HG03521 (cell line): ENCODE data around the gene HSF5.
"Not testable (repeated sequence)": the region's sequence is repeated elsewhere in the genome, so short reads cannot be mapped to it uniquely, and the experiment has no call there.

Source experiments
- ATAC-seq: cut with Tn5 transposase; IDR thresholded peaks from one replicate; pipeline ENCODE4 v1.9.1; 2021; ENCODE audit warnings: mild to moderate bottlenecking, moderate library complexity; ENCODE audit not compliant: unreplicated experiment

The HSF5 gene

DNA sequence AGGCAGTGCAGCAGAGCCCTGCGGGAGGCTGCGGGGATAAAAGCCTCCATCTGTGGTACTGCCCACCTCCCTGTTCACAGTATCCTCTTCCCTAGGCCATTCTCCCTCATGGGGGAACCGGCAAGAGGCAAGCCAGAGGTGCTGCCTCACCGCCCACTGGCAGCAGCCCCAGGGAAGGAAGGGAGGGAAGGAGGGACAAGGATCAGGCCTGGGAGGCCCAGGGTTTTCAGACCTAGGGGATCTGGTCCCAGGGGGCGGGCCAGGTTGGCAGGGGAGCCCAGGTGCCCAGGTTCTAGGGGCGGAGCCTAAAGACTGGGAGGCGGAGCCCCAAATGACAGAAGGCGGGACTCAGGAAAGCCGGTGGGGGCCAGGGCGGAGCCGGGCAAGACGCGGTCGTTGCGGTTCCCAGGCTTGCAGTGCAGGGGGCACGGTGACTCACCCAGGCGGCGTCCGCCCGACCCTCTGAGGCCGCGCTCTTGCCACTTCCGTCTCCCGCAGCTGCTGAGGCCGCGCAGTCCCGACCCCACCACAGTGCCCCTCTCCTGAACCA, 29.2 kb upstream of the HSF5 start:
- ATAC-seq = no peak

DNA sequence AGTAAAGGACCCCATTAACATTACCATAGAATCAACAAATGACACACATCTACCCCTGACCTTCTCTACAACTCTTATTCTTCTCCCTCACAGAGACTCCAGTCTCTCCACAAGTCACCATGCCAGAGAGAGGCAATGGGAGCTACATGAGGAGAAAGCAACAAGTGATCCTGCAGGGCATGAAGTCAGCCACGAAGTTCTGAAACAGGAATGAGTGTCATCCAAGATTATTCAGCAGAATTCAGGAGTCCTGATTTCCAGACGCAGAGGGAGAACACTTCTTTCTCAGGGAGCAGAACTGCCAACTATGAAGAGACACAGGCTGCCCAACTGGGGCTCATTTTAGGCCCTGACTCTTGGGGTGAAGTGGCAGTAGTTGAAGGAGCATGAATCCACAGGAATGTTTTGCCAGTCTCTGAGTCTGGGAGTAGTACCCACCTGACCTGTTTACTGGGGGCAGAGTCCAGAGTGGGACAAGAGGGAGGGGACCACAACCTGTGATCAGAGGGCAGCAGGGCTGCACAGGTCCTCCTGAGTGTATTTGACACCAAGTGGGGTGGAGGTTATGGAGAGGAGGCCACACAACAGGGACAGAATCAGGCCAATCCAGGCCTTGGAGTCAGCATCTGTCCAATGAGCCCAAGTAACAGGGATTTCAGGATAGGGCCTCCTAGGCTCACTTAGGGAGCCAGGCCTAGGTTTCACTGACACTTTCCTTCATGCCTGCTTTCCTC, 28.6 kb upstream of the HSF5 start:
- no peak for ATAC-seq

DNA sequence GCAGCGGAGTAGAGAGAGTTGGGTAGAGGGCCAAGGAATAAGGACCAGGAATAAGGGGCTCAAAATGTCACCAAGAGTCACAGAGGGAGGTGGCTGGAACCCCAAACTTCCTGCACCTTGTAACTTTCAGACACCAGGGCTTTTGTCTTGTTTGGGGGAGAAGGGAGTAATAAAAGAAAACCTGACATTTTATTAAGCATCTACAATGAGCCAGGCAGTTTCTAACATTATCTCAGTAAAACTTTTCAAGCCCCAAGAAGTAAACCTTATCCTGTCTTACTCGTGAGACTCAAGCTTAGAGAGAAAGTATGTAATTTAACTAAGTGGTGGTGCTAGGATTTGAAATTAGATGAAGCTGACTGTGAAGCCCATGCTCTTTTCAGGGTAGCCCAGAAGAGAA, 27.1 kb upstream of the HSF5 start:
- ATAC-seq = no peak

DNA sequence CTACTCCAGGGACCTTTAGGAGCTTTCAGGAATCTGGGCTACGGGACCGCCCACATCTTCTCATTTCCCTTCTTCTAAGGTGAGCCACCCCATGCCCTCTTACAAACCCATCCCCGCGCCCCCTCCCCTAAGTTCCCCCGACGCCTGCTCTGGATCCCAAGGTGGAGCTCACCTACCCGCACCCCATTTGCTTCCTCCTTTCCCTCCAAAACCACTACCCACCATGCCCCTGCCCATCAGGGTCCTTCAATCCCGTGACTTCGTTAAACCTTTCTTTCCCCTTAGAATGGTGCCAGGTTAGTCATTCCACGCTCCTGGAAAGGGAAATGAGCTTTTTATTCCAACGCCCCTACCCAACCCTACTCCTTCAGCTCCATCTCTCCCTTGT, 26.6 kb upstream of the HSF5 start:
- ATAC-seq = no peak

DNA sequence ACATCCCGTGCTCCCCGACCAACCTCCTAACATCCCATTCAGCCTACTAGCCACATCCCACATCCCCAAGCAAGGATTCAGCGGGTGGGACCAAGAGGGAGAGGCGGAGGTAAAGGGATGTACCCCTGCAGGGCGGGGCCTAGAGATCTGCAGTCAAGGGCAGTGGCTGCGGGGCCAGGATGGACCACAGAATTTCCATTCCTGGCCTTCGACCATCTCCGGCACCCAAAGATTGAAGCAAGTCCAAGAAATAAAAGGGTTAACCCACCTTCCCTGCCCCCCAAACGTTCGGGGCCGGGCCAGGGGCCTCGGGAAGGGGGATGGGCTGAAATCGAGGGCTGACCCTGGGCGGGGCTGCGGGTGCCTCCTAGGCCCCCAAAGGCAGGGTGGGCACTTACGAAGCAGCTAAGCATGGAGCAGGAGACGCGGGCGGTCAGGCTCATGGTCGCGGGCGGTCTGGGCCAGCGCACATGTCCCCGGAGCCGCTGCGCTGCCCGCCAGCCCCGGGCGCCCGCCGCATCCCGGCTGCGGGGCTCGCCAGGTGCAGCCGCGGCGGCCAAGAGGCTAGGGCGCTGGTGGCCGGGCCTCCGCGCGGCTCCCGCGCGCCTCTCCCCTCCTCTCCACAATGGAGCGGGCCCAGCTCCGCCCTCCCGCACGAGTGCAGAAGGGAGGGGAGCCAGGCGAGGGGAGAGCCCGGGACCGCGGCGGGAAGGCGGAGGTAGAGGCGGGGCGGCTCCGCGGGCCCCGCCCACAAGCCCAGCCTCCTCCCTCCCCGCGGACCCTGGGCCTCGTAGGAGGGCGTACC, 26.0 kb upstream of the HSF5 start, which contains the start of gene MTMR4:
TSS of gene MTMR4 (minus strand) at position 674 of the 805 bp plus-strand sequence. CDS start at position 443, 231 bp downstream.
- ATAC-seq = no peak

DNA sequence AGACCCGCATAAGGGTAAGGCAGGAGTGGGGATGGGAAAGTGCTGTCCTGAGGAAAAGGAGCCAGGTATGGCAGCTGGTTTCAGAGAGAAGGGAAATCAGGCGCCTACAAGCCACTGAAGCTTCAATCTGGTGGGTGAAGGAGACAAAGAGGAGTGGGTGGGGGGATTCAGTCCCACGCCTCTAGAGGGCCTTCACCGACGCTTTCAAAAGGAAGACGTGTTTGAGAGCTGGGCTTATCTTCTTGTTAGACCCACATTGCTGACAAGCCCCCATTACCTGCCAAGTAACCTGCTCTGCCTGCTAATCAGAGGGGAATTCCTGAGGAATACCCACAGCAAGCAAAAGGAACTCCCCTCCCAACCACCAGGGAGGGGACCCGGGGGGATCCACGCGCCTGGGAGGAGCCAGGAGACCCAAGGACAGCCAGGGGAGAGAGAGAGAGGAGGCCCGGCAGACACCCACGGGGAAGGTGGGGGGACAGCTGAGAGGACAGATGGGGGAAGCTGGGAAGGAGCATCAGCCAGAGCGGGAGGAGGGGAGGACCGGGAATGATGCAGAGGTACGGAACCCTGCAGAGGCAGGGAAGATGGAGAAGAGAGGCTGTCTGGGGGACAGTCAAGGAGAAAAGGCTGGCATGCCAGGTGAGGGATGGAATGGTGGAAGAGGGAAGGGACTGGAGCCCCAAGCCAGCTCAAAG, 25.2 kb upstream of the HSF5 start:
- ATAC-seq = no peak

DNA sequence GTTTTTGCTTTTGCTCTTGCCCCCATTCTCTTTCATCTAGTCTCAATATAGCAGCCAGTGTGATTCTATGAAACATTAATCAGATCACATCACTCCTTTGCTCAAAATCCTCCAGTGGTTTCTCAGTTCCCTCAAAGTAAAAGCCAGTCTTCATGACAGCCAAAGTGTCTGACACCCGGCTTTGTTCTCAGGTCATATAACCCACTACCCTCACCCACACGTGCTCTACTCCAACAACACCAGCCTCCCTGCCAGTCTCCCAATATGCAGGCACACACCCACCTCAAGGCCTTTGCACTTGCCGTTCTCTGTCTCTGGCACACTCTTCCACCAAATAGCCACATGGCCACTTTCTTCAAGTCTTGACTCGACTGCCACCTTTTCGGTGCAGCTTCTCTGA, 21.9 kb upstream of the HSF5 start:
- ATAC-seq = no peak

DNA sequence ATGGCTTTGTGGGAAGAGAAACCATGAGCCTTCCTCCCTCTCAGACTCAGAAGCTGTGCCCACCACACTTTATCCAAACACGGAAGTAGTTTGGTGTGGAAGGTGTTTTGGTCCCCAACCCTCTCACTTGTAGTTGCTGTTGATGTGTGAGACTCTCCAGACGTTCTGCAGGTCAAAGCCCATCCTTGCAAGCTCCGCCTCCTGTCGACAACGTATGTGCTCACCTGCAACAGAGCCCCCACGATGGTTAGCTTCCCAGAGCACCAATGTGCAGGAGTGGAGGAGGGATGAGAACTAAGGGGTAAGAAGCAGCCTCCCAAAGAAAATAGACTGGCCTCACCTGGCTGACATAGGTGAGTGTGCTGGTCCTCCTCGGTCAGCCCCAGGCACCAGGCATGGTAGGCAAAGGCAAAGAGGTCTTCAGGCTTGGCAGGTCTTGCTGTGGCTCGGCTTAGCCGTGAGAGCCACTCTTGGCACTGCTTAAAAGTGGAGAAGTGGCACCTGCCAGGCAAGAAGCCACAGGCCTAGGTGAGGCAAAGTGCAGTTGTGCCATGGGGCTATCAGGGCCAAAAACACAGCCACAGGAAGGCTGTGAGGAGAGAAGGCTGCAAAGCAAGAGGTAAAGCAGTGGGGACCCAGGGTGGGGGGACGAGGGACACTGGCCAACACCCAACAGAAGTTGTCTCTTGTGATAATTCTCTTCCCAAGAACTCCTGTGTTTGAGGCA, 20.3 kb upstream of the HSF5 start:
- no peak for ATAC-seq

DNA sequence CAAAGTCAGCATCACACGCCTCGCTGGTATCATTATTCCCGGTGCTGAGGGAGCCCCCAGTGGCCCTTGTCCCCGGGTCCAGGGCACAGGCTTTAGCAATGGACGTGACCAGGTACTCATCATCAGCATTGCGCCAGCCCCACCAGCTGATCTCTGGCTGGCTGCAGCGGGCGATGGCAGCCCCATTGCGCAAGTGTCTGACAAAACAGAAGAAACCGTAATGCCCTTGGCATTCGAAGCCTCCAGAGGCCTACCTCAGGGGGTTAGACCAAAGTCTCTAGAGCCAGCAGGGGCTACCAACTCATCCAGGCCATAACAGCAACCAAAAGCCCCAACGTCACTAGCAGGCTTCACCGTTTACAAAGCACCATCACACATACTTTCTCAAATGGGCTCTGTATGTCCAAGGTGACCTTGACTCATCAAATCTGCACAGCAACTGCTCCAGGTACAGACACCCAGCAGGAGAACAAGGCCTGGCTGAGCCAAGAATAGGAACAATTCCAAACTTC, 19.0 kb upstream of the HSF5 start:
- no peak for ATAC-seq

DNA sequence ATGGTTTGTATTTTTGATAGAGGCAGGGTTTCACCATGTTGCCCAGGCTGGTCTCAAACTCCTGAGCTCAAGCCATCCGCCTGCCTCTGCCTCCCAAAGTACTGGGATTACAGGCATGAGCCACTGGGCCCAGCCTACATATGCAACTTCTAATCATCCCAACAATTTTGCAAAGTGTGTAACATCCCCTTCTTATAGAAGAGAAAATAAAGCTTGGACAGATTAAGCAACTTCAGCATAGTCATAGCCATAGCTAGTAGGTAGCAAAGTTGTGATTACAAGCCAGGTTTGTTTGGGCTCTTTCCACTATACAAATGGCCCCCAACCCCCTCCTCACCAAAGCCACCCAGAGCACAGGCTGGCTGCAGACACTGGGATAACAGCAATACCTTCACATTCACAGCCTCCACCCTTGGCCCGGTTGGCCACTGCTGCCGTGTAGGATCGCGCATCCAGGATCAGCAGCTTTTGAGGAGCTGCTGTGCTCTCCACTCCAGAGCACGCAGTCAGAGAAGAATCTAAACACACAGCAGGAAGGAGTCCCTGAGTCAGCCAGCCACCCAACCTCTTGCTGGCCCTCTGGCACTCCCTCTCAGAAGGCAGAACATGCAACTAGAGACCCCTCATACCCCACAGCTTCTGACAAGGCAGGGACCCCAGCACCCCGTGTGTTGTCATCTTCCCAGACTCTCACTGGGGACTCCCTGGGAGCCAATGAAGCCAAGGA, 18.3 kb upstream of the HSF5 start:
- ATAC-seq = no peak

DNA sequence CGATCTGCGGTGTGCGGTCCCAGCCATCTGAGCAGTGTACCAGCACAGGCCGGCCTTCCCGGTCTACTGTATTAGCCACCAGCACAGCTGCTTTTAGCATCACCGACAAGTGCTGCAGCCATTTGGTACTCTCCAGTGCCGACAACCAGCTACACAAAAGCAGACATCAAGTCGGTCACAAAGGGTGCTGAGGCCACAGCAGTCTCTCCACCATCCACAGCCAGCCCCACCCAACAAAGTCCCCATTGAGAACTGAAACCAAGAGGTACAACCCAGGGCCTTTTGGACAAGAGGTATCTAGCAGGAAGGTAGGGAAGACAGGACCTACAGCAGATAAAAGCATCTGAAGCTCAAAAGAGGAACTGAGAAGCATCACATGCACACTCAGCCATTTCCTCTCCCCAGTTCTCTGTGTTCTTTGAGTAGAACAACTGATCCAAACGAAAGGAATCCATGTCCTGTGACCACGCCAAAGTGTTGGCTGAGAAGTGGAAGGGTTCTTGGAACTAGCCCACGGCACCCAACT, 16.7 kb upstream of the HSF5 start:
- peak; percentile 86 for ATAC-seq

DNA sequence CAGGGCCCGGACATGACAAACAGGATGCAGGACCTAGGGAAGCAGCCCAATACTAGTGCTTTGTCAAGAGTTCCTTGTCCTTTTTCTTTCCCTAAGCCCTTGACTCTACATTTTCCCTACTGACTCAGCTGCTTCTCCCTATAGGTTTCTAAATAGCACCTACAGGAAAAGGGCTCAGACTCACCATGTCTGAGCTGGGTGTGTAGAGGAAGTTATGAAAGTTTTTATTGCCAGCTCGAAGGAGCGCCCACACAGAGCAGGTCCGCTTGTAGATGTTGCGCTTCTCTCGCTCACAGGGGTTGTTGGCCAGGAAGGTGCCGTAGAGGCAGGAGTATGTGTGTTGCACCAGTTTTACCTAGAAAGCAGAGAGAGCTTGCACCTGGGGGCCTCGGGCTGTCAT, 15.7 kb upstream of the HSF5 start:
- ATAC-seq = no peak

DNA sequence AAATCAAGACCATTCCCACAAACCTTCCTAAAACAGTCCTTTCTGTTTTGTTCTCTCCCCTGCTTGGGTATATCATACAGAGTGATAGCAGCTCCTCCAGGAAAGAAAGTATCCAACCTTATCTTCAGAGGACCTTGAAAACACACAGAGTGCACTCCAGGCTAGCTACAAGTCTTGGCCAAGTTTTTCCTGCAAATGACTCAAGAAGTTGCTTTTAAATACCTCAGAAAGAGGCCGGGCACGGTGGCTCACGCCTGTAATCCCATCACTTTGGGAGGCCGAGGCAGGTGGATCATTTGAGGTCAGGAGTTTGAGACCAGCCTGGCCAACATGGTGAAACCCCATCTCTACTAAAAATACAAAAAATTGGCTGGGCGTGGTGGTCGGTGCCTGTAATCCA, 14.9 kb upstream of the HSF5 start:
- not testable (repeated sequence) for ATAC-seq

DNA sequence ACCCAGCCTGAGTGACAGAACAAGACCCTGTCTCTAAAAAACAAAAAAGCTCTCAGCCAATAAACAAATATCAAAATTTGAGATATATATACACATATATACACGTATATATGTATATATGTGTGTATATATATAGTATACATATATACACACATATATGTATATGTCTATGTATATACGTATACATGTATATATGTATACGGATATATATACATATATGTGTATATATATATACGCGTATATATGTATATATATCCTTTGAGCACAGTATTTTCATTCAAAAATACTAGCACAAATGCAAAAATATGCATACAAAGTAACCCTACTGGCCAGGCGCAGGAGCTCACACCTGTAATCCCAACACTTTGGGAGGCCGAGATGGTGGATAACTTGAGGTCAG, 13.2 kb upstream of the HSF5 start:
- no peak for ATAC-seq

DNA sequence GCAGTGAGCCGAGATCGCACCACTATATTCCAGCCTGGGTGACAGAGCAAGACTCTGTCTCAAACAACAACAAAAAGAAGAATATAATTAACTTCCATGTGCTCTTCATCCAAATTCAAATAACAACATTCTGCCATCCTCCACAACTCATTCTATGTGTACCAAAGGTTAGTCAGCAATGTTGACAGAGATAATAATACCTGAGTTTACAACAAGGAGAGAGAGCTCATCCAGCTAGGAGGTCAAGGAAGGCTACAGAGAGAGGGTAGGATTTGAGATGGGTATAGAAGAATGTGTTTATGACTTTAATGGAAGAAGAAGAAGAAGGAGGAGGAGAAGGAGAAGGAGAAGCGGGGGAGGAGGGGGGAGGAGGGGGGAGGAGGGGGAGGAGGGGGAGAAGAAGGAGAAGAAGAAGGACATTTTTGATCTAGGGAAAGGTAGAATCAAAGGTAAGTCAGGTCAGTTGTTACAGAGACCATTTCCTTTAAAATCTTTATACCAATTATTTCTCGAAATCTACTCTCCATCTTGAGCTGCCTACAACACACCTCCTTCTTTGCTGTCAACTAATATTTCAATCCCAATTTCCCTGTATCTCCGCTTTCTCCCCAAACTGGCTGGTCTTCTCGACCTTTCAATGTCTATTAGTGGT, 10.1 kb upstream of the HSF5 start:
- ATAC-seq = no peak

DNA sequence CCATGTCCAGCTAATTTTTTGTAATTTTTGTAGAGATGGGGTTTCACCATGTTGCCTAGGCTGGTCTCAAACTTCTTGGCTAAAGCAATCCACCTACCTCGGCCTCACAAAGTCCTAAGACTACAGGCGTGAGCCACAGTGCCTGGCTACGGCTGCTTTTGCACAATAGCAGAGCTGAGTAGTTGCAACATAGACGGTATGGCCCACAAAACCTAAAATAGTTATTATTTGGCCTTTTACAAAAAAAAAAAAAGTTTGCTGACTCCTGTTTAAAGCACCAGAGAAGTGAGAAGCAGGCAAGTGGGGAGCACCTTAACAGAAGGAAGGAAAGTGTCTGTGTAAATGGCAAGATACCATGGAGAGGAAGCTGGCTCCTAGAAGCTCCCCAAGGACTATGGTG, 5.3 kb upstream of the HSF5 start:
- ATAC-seq = no peak

DNA sequence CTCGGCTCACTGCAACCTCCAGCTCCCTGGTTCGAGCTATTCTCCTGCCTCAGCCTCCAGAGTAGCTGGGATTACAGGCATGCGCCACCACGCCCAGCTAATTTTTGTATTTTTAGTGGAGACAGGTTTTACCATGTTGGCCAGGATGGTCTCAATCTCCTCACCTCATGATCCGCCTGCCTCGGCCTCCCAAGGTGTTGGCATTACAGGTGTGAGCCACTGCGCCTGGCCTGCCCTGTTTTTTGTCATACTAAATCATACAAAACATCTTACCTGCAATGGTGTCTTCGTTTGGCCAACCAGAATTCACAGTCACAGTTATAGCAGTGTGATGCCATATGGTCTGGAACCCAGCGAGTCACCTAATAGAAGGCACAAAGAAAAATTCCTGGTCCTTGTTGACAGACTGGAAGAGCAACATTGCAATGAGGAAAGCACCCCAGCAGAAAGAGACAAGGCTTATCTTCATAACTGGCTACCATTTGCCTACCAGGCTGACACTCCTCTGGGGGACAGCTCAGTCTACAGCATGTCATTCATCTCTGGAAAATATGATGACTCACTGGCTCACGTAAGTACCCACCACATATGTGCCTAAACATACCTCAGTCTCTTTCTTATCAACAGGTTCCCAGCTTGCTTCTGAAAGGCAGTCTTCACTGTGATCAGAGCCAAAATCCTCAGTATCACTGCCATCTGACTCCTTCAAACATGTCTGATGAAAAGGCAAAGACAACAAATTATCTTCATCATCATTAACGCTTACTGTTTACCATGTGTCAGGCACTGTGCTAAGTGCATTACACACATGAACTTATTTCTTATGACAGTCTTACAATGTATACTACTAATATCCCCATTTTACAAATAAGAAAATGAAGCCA, 4.3 kb upstream of the HSF5 start:
- ATAC-seq = no peak

DNA sequence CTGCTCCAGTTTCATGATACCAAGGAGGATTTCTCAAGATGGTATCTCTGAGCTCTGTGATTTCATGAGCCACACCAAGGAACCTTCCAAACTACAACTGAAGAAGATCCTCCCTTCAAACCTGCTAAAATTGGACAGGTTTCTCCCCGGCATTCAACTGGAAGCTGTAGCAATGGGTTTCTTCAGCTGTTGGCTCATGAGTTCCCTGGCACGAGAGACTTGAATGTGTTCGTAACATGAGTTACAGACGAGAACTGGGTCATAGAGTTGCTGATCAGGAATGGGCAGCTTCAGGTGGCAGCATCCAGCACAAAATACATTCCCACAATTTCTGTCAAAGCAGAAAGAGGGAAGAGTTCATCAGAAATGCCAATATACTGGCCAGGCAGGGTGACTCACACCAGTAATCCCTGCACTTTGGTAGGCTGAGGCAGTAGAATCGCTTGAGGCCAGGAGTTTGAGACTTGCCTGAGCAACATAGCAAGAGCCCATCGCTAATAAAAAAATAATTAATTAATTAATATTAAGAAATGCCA, 3.4 kb upstream of the HSF5 start:
- ATAC-seq = no peak
